AG09309 (cell line): ENCODE measurements around the gene YPEL4.
"Not testable (repeated sequence)": the region's sequence is repeated elsewhere in the genome, so short reads cannot be mapped to it uniquely, and the experiment has no call there.

Experiments
- DNase-seq: peaks from one replicate; pipeline ENCODE4 v3.0.0-alpha.2; 2010; ENCODE audit warnings: low read depth
- H3K4me3 ChIP-seq: 2 replicates; pipeline ENCODE4 v1.5.1; 2011; ENCODE audit warnings: mild to moderate bottlenecking, low read depth, low read length, moderate library complexity; ENCODE audit not compliant: control insufficient read depth
- CTCF ChIP-seq: IDR thresholded peaks from 2 replicates; pipeline ENCODE4 v1.5.1; 2011; ENCODE audit warnings: mild to moderate bottlenecking, low read depth, low read length, inconsistent platforms; ENCODE audit not compliant: insufficient read depth, control insufficient read depth; ENCODE audit errors: missing control alignments

Gene YPEL4

GRCh38 chr11:57652662-57653061 is 3.0 kb upstream of the YPEL4 start:
- no peak for DNase-seq
- H3K4me3 ChIP-seq = no peak overlapping the region
- TF ChIP-seq CTCF = no peak

DNA sequence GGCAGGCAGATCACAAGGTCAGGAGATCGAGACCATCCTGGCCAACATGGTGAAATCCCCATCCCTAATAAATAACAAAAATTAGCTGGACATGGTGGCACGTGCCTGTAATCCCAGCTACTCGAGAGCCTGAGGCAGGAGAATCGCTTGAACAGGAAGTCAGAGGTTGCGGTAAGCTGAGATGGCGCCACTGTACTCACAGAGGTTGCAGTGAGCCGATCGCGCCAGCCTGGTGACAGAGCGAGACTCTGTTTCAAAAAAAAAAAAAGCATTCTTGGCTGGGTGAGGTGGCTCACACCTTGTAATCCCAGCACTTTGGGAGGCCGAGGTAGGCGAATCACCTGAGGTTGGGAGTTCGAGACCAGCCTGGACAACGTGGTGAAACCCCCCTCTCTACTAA is 2.5 kb upstream of the YPEL4 start:
- not testable (repeated sequence) for H3K4me3 ChIP-seq, DNase-seq

- TF ChIP-seq CTCF = no peak
- no peak for DNase-seq
- no peak overlapping the region for H3K4me3 ChIP-seq
Observed at GRCh38 chr11:57651408-57651807, 1.7 kb upstream of the YPEL4 start.

DNA sequence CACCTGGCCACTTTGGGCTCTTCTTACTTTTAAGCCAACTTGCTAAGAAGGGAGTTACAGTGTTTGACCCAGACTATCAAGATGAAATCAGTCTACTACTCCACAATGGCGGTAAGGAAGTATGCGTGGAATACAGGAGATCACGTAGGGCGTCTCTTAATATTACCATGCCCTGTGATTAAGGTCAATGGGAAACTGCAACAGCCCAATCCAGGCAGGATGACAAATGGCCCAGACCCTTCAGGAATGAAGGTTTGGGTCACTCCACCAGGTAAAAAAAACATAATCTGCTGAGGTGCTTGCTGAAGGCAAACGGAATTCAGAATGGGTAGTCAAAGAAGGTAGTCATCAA is 1.0 kb upstream of the YPEL4 start:
- TF ChIP-seq CTCF = no peak
- DNase-seq = no peak
- H3K4me3 ChIP-seq = no peak overlapping the region

- peak overlapping the region; percentile 41 for H3K4me3 ChIP-seq
- no peak for TF ChIP-seq CTCF
- no peak for DNase-seq
Observed at GRCh38 chr11:57648801-57649735, 644 bp downstream of the YPEL4 start.

DNA sequence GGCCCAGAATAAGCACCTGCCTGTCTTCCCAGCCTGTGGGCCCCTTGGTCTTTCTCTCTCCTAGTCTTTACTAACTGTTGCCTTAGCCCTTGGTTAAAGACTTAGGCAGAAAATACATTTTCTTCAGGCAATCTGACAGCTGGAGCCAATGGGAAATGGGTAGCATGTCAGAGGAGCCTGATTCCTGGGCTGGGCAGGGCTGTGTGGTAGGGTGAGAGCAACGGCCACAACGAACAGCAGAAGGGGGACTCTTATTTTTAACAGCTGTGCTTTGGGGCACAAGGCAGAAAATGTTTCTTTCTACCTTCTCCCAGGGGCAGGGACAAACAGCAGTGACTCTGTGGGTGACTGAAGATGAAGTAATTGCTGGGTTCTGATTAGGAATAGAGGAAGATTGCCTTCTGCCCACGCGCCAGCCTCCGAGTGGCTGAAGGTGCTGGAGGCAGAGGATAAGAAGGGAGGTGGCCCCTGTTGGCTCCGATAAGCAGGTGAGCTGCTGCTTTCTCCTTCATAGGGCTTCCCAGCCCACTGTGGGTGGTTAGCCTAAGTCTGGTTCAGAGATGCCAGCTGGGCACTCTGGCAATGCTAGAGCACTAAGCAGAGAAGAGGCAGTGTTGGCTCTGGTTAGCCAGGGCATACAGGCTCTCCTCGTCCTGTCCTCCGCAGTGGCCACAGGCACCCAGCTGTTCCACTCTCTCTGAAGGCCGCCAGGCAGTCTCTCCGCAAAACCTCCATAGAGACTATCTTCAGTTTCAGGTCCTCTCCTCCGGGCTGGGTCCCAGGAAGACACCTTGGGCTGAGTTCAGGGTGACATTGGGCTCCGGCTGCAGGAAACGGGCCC is 1.5 kb downstream of the YPEL4 start:
- TF ChIP-seq CTCF = no peak
- peak overlapping the region; percentile 41 for H3K4me3 ChIP-seq
- no peak for DNase-seq

DNA sequence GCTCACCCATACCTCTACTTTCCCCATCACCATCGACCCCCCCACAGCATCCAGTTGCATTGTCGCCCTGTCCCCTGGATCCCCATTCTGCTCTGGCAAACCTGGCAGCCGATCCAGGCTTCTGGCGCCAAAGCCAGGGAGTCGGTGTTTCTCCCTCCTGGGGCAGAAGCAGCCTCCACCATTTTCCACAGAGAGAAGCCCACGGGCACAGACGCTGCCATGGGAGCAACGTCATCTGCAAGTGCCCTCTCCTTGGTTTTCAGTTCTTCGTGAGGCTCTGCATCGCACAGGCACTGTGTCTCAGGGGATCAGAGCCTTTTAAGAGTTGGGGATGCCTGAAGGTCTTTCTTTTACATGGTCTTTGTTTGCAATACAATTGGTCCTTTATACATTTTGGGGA is 2.3 kb downstream of the YPEL4 start:
- no peak for TF ChIP-seq CTCF
- no peak for DNase-seq
- no peak overlapping the region for H3K4me3 ChIP-seq
